Peyer's patch (tissue), 4 donors: Measurements from ENCODE around the gene TNNT3.

Source experiments
- CTCF ChIP-seq, 6 experiments: fragments of 450-650 bp in 4 of 6; fragments of 200-600 bp in 2 of 6; sonication (generic) in 1 of 6; IDR thresholded peaks; one replicate each; pipeline ENCODE4 v1.5.1; 2017 to 2019; ENCODE audit warnings: antibody characterized with exemption in 6 of 6, mild to moderate bottlenecking in 3 of 6, moderate library complexity in 1 of 6
- POLR2A ChIP-seq, 2 donors: fragments of 450-650 bp; IDR thresholded peaks; one replicate each; pipeline ENCODE4 v1.5.1; 2017; ENCODE audit warnings: antibody characterized with exemption in 2 of 2, mild to moderate bottlenecking in 2 of 2, moderate library complexity in 2 of 2

- TF ChIP-seq CTCF (IDR thresholded peaks at IDR 0.05), result no peak
- TF ChIP-seq POLR2A (IDR thresholded peaks at IDR 0.05), result no peak
These were observed 4.7 kb downstream of the TNNT3 start for GRCh38 chr11:1924181-1924580.
